ENCODE data around the gene UCK2. TPM values are rescaled to one million over a fixed set of nuclear protein-coding genes. Genes with fewer than 3 reads are reported as not detected.

UCK2 gene
- total and polyA plus RNA-seq, 5 donors from 2014 or later, result 5.5 to 12.8 (median 9.9) TPM

DNA sequence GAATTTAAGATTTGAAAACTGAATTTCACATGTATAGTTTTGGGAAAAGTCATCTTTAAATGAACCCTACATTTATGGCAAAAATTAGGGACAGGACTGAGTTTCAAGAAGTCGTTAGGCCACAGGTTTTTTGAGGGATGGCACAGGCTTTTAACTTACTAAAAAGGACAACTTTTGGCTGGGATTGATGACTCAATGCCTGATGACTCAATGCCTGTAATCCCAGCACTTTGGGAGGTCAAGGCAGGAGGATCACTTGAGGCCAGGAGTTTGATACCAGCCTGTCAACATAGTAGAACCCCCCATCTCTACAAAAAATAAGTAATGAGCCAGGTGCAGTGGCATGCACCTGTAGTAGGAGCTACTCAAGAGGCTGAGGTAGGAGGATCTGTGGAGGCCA is 15.9 kb downstream of the UCK2 start:
- Histone ChIP-seq H3K27me3 (ENCODE audit: control insufficient read depth, insufficient read depth, low read length) (no peaks in the 10 kb centered on the region), H3K4me3 (ENCODE audit: low read depth, low read length) (peak overlapping the region; percentile 49), H3K9me3 (ENCODE audit: control insufficient read depth in 2 of 2, low read length in 2 of 2) (no peaks in the 10 kb centered on the region), H3K36me3 (ENCODE audit: control insufficient read depth, insufficient read depth, low read length) (no peaks in the 10 kb centered on the region), H3K27ac (ENCODE audit: insufficient read depth, low read length, poor library complexity, severe bottlenecking) (no peak overlapping the region), H3K4me1 (ENCODE audit: control insufficient read depth, insufficient read depth, low read length, poor library complexity, severe bottlenecking) (peaks cover 18% of the 10 kb centered on the region)
- H3K27ac Mint-ChIP-seq, result peak overlapping the region in 2 of 3 donors; percentile 68 to 83
- peak overlapping the region in 1 of 4 donors; percentile 37 for H3K4me3 Mint-ChIP-seq
- no peaks in the 10 kb centered on the region for H3K36me3 Mint-ChIP-seq
- no peak for DNase-seq
- H3K27me3 Mint-ChIP-seq, result no peaks in the 10 kb centered on the region
- no peaks in the 10 kb centered on the region for H3K9me3 Mint-ChIP-seq
- peaks cover 22 to 65% (median 37%) of the 10 kb centered on the region in 4 donors for H3K4me1 Mint-ChIP-seq
- no peak for ATAC-seq (ENCODE audit: low read depth in 2 of 2)

DNA sequence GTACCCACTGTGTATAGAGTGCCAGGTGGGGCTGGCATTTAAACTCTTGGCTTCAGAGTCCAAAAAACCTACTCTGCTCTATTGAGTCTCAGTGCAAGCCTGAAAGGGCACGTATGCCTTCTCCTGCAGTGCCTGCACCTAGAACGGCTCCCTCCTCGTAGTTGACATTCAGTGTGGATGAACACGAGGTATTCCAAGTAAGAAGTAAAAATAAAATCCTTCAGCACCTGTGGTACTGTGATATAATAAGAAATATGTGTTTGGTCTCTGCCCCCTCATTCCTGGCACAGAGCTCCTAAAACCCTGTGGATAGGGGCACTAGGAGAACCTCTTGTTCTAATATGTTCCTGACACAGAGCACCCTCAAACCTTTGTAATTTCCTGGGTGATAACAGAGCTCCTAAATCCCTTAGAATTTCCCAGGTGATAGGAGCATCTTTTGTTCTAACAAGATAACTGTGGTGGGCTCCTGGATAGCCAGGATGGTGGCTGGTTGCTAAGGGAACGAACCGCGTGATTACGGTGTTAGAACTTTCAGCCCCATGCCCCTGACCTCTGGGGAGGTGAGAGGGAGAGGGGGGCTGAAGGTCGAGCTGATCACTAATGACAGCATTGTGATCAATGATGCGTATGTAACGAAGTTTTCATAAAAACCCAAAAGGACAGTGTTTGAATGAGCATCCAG is 16.8 kb downstream of the UCK2 start:
- H3K27me3 Mint-ChIP-seq, result no peaks in the 10 kb centered on the region
- H3K27ac Mint-ChIP-seq, result peak overlapping the region in 2 of 3 donors; percentile 17 to 66
- ATAC-seq (ENCODE audit: low read depth in 2 of 2) (no peak), DNase-seq (no peak)
- Histone ChIP-seq H3K4me1 (ENCODE audit: control insufficient read depth, insufficient read depth, low read length, poor library complexity, severe bottlenecking) (peaks cover 18% of the 10 kb centered on the region), H3K27me3 (ENCODE audit: control insufficient read depth, insufficient read depth, low read length) (no peaks in the 10 kb centered on the region), H3K27ac (ENCODE audit: insufficient read depth, low read length, poor library complexity, severe bottlenecking) (no peak overlapping the region), H3K4me3 (ENCODE audit: low read depth, low read length) (no peak overlapping the region), H3K9me3 (ENCODE audit: control insufficient read depth in 2 of 2, low read length in 2 of 2) (no peaks in the 10 kb centered on the region), H3K36me3 (ENCODE audit: control insufficient read depth, insufficient read depth, low read length) (no peaks in the 10 kb centered on the region)
- peaks cover 21 to 65% (median 38%) of the 10 kb centered on the region in 4 donors for H3K4me1 Mint-ChIP-seq
- no peaks in the 10 kb centered on the region for H3K36me3 Mint-ChIP-seq
- H3K4me3 Mint-ChIP-seq, result no peak overlapping the region
- H3K9me3 Mint-ChIP-seq, result peaks cover 0 to 3% (median 0%) of the 10 kb centered on the region in 7 donors

DNA sequence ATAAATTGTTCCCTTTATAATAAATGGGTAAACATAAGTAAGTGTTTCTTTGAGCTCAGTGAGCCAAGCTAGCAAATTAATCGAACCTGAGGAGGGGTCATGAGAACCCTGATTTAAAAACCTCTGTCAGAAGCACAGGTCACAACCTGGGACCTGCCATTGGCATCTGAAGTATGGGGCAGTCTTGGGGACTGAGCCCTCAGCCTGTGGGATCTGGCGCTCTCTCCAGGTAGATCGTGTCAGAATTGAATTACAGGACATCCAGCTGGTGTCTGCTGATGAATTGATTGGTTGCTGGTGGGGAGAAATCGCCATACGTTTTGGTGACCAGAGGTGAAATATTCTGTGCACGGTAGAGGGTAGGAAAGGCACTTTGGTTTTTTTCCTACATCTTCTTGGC is 17.5 kb downstream of the UCK2 start:
- no peaks in the 10 kb centered on the region for H3K36me3 ChIP-seq (ENCODE audit: control insufficient read depth, insufficient read depth, low read length)
- H3K36me3 Mint-ChIP-seq, result no peaks in the 10 kb centered on the region
- no peak overlapping the region for H3K4me3 ChIP-seq (ENCODE audit: low read depth, low read length)
- no peak overlapping the region for H3K27ac ChIP-seq (ENCODE audit: insufficient read depth, low read length, poor library complexity, severe bottlenecking)
- peak overlapping the region in 1 of 3 donors; percentile 12 for H3K27ac Mint-ChIP-seq
- no peaks in the 10 kb centered on the region for H3K9me3 ChIP-seq (ENCODE audit: control insufficient read depth in 2 of 2, low read length in 2 of 2)
- no peak for ATAC-seq (ENCODE audit: low read depth in 2 of 2)
- peaks cover 0 to 3% (median 0%) of the 10 kb centered on the region in 7 donors for H3K9me3 Mint-ChIP-seq
- peaks cover 18% of the 10 kb centered on the region for H3K4me1 ChIP-seq (ENCODE audit: control insufficient read depth, insufficient read depth, low read length, poor library complexity, severe bottlenecking)
- H3K27me3 Mint-ChIP-seq, result no peaks in the 10 kb centered on the region
- peaks cover 21 to 65% (median 40%) of the 10 kb centered on the region in 4 donors for H3K4me1 Mint-ChIP-seq
- H3K27me3 ChIP-seq (ENCODE audit: control insufficient read depth, insufficient read depth, low read length), result no peaks in the 10 kb centered on the region
- no peak for DNase-seq
- H3K4me3 Mint-ChIP-seq, result no peak overlapping the region

DNA sequence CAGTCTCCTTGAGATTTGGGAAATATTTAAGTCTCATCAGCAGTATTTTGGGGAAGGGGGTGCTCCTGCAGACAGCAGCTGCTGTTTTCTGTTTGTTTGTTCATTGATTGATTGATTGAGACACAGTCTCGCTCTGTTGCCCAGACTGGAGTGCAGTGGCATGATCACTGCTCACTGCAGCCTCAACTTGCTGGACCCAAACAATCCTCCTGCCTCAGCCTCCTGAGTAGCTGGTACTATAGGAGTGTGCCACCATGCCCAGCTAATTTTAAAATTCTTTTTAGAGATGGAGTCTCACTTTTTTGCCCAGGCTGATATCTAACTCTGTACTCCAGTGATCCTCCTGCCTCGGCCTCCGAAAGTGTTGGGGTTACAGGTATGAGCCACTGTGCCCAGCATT is 18.2 kb downstream of the UCK2 start:
- H3K36me3 Mint-ChIP-seq, result no peaks in the 10 kb centered on the region
- H3K27ac ChIP-seq (ENCODE audit: insufficient read depth, low read length, poor library complexity, severe bottlenecking), result no peak overlapping the region
- peak overlapping the region; percentile 32 to 87 (median 39) for H3K27ac Mint-ChIP-seq
- ATAC-seq (ENCODE audit: low read depth in 2 of 2) (peak in 1 of 2 donors; percentile 8), DNase-seq (no peak)
- peaks cover 18% of the 10 kb centered on the region for H3K4me1 ChIP-seq (ENCODE audit: control insufficient read depth, insufficient read depth, low read length, poor library complexity, severe bottlenecking)
- H3K36me3 ChIP-seq (ENCODE audit: control insufficient read depth, insufficient read depth, low read length), result no peaks in the 10 kb centered on the region
- H3K27me3 Mint-ChIP-seq, result no peaks in the 10 kb centered on the region
- no peaks in the 10 kb centered on the region for H3K9me3 ChIP-seq (ENCODE audit: control insufficient read depth in 2 of 2, low read length in 2 of 2)
- no peaks in the 10 kb centered on the region for H3K27me3 ChIP-seq (ENCODE audit: control insufficient read depth, insufficient read depth, low read length)
- no peak overlapping the region for H3K4me3 ChIP-seq (ENCODE audit: low read depth, low read length)
- H3K4me1 Mint-ChIP-seq, result peaks cover 21 to 61% (median 39%) of the 10 kb centered on the region in 4 donors
- no peak overlapping the region for H3K4me3 Mint-ChIP-seq
- peaks cover 0 to 3% (median 0%) of the 10 kb centered on the region in 7 donors for H3K9me3 Mint-ChIP-seq

DNA sequence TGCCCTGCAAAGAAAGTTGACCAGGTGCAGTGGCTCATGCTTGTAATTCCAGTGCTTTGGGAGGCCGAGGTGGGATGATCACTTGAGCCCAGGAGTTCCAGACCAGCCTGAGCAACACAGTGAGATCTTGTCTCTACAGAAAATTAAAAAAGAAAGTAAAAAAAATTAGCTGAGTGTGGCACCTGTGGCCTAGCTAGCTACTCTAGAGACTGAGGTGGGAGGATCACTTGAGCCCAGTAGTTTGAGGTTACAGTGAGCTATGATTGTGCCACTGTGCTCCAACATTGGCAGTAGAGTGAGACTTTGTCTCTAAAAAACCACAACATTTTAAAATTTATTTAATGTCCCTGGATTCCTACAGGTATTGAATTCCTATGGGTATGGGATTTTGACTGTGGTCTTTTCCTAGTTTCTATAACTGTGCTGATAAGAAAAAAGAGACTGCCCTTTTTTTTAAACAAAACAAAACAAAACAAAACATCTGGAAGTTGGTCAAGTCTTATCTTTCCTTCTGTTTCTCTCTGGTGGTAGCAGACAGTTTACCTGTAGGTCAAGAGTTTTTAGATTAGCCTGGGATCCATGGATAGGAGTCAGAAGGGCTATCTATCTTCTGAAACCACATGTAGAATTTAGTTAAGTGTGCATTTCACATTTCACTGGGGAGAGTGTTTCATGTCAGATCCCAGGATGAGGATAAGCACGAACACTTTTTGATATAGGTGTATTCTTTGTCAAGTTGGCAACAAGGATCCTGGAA is 18.8 kb downstream of the UCK2 start:
- Mint-ChIP-seq H3K4me1 (peaks cover 25 to 59% (median 42%) of the 10 kb centered on the region in 4 donors), H3K36me3 (no peaks in the 10 kb centered on the region), H3K27me3 (no peaks in the 10 kb centered on the region), H3K27ac (peak overlapping the region in 2 of 3 donors; percentile 32 to 42), H3K4me3 (no peak overlapping the region), H3K9me3 (peaks cover 0 to 3% (median 0%) of the 10 kb centered on the region in 7 donors)
- H3K9me3 ChIP-seq (ENCODE audit: control insufficient read depth in 2 of 2, low read length in 2 of 2), result no peaks in the 10 kb centered on the region
- no peak overlapping the region for H3K4me3 ChIP-seq (ENCODE audit: low read depth, low read length)
- no peak overlapping the region for H3K27ac ChIP-seq (ENCODE audit: insufficient read depth, low read length, poor library complexity, severe bottlenecking)
- DNase-seq, result peak in 1 of 3 donors; percentile 68
- peak; percentile 38 to 52 for ATAC-seq (ENCODE audit: low read depth in 2 of 2)
- H3K27me3 ChIP-seq (ENCODE audit: control insufficient read depth, insufficient read depth, low read length), result no peaks in the 10 kb centered on the region
- H3K36me3 ChIP-seq (ENCODE audit: control insufficient read depth, insufficient read depth, low read length), result no peaks in the 10 kb centered on the region
- peaks cover 23% of the 10 kb centered on the region for H3K4me1 ChIP-seq (ENCODE audit: control insufficient read depth, insufficient read depth, low read length, poor library complexity, severe bottlenecking)

DNA sequence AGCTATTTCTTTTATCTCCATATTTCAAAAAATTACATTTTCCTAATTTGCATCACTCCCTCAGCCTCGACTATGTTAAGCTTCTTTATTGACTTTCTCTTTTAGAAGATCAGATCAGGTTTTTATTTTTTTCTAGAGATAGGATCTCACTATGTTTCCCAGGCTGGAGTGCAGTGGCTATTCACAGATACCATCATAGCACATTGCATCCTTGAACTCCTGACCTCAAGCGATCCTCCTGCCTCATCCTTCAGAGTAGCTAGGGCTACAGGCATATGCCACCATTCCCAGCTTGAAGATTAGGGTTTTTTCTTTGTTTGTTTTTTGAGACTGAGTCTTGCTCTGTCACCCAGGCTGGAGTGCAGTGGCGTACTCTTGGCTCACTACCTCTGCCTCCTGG is 20.1 kb downstream of the UCK2 start:
- H3K36me3 ChIP-seq (ENCODE audit: control insufficient read depth, insufficient read depth, low read length), result no peaks in the 10 kb centered on the region
- H3K27ac Mint-ChIP-seq, result no peak overlapping the region

DNA sequence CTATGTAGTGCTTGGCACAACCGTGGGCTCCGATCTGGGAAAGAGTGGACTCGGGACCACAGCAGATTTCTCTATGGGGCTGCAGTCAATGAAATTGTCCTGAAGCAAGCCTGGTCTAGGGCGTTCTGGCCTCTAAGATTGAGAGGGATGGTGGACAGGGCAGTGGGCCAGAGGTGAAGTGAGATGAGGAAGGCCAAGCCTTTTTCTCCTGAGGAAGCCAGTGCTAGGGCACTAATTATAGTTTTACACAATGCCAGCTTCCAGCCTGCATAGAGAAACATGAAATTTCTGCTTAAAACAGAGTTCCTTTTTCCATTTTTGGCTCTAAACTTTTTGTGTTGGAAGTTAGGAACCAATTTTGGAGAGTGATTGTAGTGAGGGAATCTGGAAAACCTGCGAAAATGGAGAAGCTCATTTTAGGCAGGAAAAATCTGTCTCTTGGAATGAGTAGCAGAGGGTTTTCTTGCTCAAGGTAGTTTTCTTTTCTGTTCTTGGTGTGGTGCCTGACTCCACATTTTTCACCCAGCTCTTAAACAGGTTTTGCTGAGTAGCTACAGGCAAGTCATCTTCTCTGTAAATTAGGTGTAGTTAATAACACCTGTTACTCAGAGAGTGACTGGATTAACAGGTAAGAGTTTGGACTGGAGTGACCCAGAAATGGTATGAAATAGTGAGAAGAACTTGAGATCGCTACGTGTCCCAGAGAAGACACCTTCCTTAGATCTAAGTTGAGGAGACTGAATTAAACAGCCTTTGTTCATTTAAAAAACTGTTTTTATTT is 22.1 kb downstream of the UCK2 start:
- DNase-seq (no peak), ATAC-seq (ENCODE audit: low read depth in 2 of 2) (no peak)
- H3K9me3 ChIP-seq (ENCODE audit: control insufficient read depth in 2 of 2, low read length in 2 of 2), result no peaks in the 10 kb centered on the region
- no peak overlapping the region for H3K4me3 Mint-ChIP-seq
- peaks cover 0 to 3% (median 0%) of the 10 kb centered on the region in 7 donors for H3K9me3 Mint-ChIP-seq
- peak overlapping the region in 1 of 3 donors; percentile 2 for H3K27ac Mint-ChIP-seq
- no peaks in the 10 kb centered on the region for H3K27me3 Mint-ChIP-seq
- H3K4me3 ChIP-seq (ENCODE audit: low read depth, low read length), result no peak overlapping the region
- H3K27me3 ChIP-seq (ENCODE audit: control insufficient read depth, insufficient read depth, low read length), result no peaks in the 10 kb centered on the region
- no peak overlapping the region for H3K27ac ChIP-seq (ENCODE audit: insufficient read depth, low read length, poor library complexity, severe bottlenecking)
- H3K36me3 Mint-ChIP-seq, result no peaks in the 10 kb centered on the region
- H3K4me1 Mint-ChIP-seq, result peaks cover 21 to 47% (median 32%) of the 10 kb centered on the region in 4 donors
- H3K4me1 ChIP-seq (ENCODE audit: control insufficient read depth, insufficient read depth, low read length, poor library complexity, severe bottlenecking), result peaks cover 8% of the 10 kb centered on the region
- no peaks in the 10 kb centered on the region for H3K36me3 ChIP-seq (ENCODE audit: control insufficient read depth, insufficient read depth, low read length)

More for the DNA sequence above, 20.1 kb downstream of the UCK2 start:
- DNase-seq (no peak), ATAC-seq (ENCODE audit: low read depth in 2 of 2) (no peak)
- H3K4me3 ChIP-seq (ENCODE audit: low read depth, low read length), result no peak overlapping the region
- Mint-ChIP-seq H3K27me3 (no peaks in the 10 kb centered on the region), H3K9me3 (peaks cover 0 to 3% (median 0%) of the 10 kb centered on the region in 7 donors), H3K4me1 (peaks cover 18 to 56% (median 39%) of the 10 kb centered on the region in 4 donors), H3K4me3 (no peak overlapping the region), H3K36me3 (no peaks in the 10 kb centered on the region)
- H3K27ac ChIP-seq (ENCODE audit: insufficient read depth, low read length, poor library complexity, severe bottlenecking), result no peak overlapping the region
- H3K9me3 ChIP-seq (ENCODE audit: control insufficient read depth in 2 of 2, low read length in 2 of 2), result no peaks in the 10 kb centered on the region
- peaks cover 16% of the 10 kb centered on the region for H3K4me1 ChIP-seq (ENCODE audit: control insufficient read depth, insufficient read depth, low read length, poor library complexity, severe bottlenecking)
- H3K27me3 ChIP-seq (ENCODE audit: control insufficient read depth, insufficient read depth, low read length), result no peaks in the 10 kb centered on the region

Measured in CD4-positive, CD25-positive, alpha-beta regulatory T cell (primary cell).